ENCODE measurements around the gene HADHA.

HADHA gene

GRCh38 chr2:26235089-26235488 is 9.3 kb downstream of the HADHA start:
- DNase-seq (ENCODE audit: extremely low read depth, insufficient read length), result no peak
- peak; percentile 15 for TF ChIP-seq CTCF (IDR thresholded peaks at IDR 0.05; ENCODE audit: insufficient read depth, low read length, poor library complexity, severe bottlenecking)
- H3K4me3 ChIP-seq (replicated peaks; ENCODE audit: low read depth, low read length), result no peak overlapping the region
- H3K27me3 ChIP-seq (replicated peaks; ENCODE audit: control insufficient read depth, insufficient read depth, low read length), result no peaks in the 10 kb centered on the region
- H3K36me3 ChIP-seq (ENCODE audit: control insufficient read depth, insufficient read depth, low read length), result peaks cover 10% of the 10 kb centered on the region

- DNase-seq (ENCODE audit: extremely low read depth, insufficient read length), result no peak
- no peak for TF ChIP-seq CTCF (IDR thresholded peaks at IDR 0.05; ENCODE audit: insufficient read depth, low read length, poor library complexity, severe bottlenecking)
- H3K36me3 ChIP-seq (ENCODE audit: control insufficient read depth, insufficient read depth, low read length), result peaks cover 12% of the 10 kb centered on the region
- H3K27me3 ChIP-seq (replicated peaks; ENCODE audit: control insufficient read depth, insufficient read depth, low read length), result no peaks in the 10 kb centered on the region
- H3K4me3 ChIP-seq (replicated peaks; ENCODE audit: low read depth, low read length), result no peak overlapping the region
Observed at GRCh38 chr2:26230806-26231205, 13.6 kb downstream of the HADHA start.

GRCh38 chr2:26229595-26229994 is 14.8 kb downstream of the HADHA start:
- no peak for TF ChIP-seq CTCF (IDR thresholded peaks at IDR 0.05; ENCODE audit: insufficient read depth, low read length, poor library complexity, severe bottlenecking)
- DNase-seq (ENCODE audit: extremely low read depth, insufficient read length), result no peak
- peaks cover 12% of the 10 kb centered on the region for H3K36me3 ChIP-seq (ENCODE audit: control insufficient read depth, insufficient read depth, low read length)
- no peaks in the 10 kb centered on the region for H3K27me3 ChIP-seq (replicated peaks; ENCODE audit: control insufficient read depth, insufficient read depth, low read length)
- H3K4me3 ChIP-seq (replicated peaks; ENCODE audit: low read depth, low read length), result no peak overlapping the region

- Histone ChIP-seq H3K4me3 (replicated peaks; ENCODE audit: low read depth, low read length) (no peak overlapping the region), H3K36me3 (ENCODE audit: control insufficient read depth, insufficient read depth, low read length) (peaks cover 9% of the 10 kb centered on the region), H3K27me3 (replicated peaks; ENCODE audit: control insufficient read depth, insufficient read depth, low read length) (no peaks in the 10 kb centered on the region)
- no peak for DNase-seq (ENCODE audit: extremely low read depth, insufficient read length)
- no peak for TF ChIP-seq CTCF (IDR thresholded peaks at IDR 0.05; ENCODE audit: insufficient read depth, low read length, poor library complexity, severe bottlenecking)
Observed at GRCh38 chr2:26224095-26224494, 20.3 kb downstream of the HADHA start.

- TF ChIP-seq CTCF (IDR thresholded peaks at IDR 0.05; ENCODE audit: insufficient read depth, low read length, poor library complexity, severe bottlenecking), result no peak
- Histone ChIP-seq H3K36me3 (ENCODE audit: control insufficient read depth, insufficient read depth, low read length) (peaks cover 8% of the 10 kb centered on the region), H3K27me3 (replicated peaks; ENCODE audit: control insufficient read depth, insufficient read depth, low read length) (no peaks in the 10 kb centered on the region), H3K4me3 (replicated peaks; ENCODE audit: low read depth, low read length) (no peak overlapping the region)
- no peak for DNase-seq (ENCODE audit: extremely low read depth, insufficient read length)
Observed at GRCh38 chr2:26223018-26223417, 21.4 kb downstream of the HADHA start.

- DNase-seq (ENCODE audit: extremely low read depth, insufficient read length), result no peak
- H3K4me3 ChIP-seq (replicated peaks; ENCODE audit: low read depth, low read length), result no peak overlapping the region
- no peaks in the 10 kb centered on the region for H3K27me3 ChIP-seq (replicated peaks; ENCODE audit: control insufficient read depth, insufficient read depth, low read length)
- no peak for TF ChIP-seq CTCF (IDR thresholded peaks at IDR 0.05; ENCODE audit: insufficient read depth, low read length, poor library complexity, severe bottlenecking)
- H3K36me3 ChIP-seq (ENCODE audit: control insufficient read depth, insufficient read depth, low read length), result peaks cover 4% of the 10 kb centered on the region
Observed at GRCh38 chr2:26217720-26218119, 26.7 kb downstream of the HADHA start.

All from GM06990 (cell line).